Measurements from ENCODE around the gene HRH3.

- no peak for TF ChIP-seq POLR2AphosphoS5 (IDR thresholded peaks at IDR 0.05; ENCODE audit: low read depth, low read length)
- TF ChIP-seq TAF1 (IDR thresholded peaks at IDR 0.05; ENCODE audit: low read depth, low read length) = no peak
Observed at GRCh38 chr20:62229667-62230066, 9.6 kb upstream of the HRH3 start.

Measured in GM12891 (cell line).